Renal pelvis (tissue), 4 donors: ENCODE results near the gene FBLN5. TPM values are rescaled to one million over a fixed set of nuclear protein-coding genes. Genes with fewer than 3 reads are reported as not detected.

Experiments
- DNase-seq: peaks from one replicate; pipeline ENCODE4 v3.0.0-alpha.2; 2013
- polyA plus RNA-seq, 3 donors: library from polyadenylated mRNA; unstranded; fragments of 120-200 nt; gene quantifications; one replicate each; pipeline ENCODE4 v1.2.1, GENCODE V29; 2013; ENCODE audit not compliant: insufficient read length in 3 of 3

The FBLN5 gene
- polyA plus RNA-seq, 3 donors: 141 to 166 (median 165) TPM

DNA sequence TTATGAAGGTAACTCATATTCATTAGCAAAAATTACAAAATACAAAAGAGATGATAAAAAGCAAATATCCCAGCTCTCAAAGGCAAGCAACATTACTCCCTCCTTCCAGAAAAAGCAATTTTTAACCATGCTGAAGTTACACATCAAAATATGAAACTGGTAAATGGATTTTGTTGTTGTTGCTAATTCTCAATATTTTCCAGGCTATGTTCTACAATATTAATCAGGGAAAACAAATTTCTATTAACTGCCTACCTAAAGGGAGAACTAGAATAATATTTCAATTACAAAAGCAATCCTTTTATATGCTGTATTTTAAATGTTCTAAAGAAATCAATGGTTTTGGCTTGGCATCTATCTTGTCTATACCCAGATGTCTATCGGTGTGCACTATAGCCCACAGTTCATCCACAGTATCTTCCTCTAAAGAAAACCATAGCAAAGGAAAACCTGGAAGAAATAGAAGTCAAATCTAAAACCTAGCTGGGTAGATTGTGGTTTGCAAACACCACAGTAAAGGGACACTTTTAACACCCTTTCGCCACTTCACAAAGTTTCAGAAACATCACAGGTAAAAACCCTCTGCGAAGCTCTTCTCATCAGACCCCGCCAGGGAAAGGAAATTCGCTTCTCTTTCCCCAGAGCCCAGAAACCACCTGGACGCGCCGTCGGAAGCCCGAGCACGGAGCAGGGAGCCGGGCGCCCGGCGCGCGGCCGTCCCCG lies 112.1 kb downstream of the FBLN5 start:
- no peak for DNase-seq

- DNase-seq: no peak
Observed at GRCh38 chr14:91834571-91834970, 112.9 kb downstream of the FBLN5 start.

DNA sequence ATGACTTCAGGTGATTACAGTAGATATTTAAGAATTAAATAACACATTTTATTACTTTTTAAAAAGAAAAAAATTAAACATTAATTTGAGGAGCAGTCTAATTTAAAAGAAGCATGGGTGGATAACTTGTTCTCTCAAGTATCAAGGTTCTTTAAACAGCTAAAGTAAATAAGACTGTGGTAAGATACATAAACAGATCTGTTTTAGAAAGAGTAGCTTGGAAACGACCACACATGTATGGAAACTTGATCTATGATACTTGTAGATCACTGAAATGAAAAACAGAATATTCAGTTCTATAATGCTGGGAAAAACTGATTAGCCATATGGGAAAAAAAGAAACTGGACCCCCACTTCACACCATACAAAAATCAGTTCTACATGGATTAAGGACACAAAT lies 116.2 kb downstream of the FBLN5 start:
- DNase-seq: no peak

GRCh38 chr14:91830777-91831176 lies 116.7 kb downstream of the FBLN5 start:
- no peak for DNase-seq

- DNase-seq: no peak
Observed at GRCh38 chr14:91829511-91829910, 118.0 kb downstream of the FBLN5 start.

- DNase-seq: no peak
Observed at GRCh38 chr14:91827746-91828145, 119.7 kb downstream of the FBLN5 start.

Other genes starting within 250 kb of the FBLN5 start
- gene CATSPERB, start 215.6 kb downstream of the FBLN5 start, polyA plus RNA-seq: 1 to 10 TPM in 1 of 3 donors, under 1 TPM in 2; 0.60 to 1.5 (median 0.78) TPM
- 10 to 100 TPM in 2 of 3 donors, 1 to 10 TPM in 1; 9.6 to 13.7 (median 11.4) TPM for gene TC2N, start 80.2 kb downstream of the FBLN5 start, polyA plus RNA-seq
- gene TRIP11, start 92.4 kb upstream of the FBLN5 start, polyA plus RNA-seq: 10 to 100 TPM; 34.8 to 42.4 (median 38.5) TPM
- gene ATXN3, start 158.9 kb upstream of the FBLN5 start, polyA plus RNA-seq: 10 to 100 TPM; 22.1 to 37.7 (median 36.9) TPM
- gene NDUFB1, start 174.0 kb upstream of the FBLN5 start, polyA plus RNA-seq: 100 to 1,000 TPM; 173 to 182 (median 178) TPM
- gene CPSF2, start 174.3 kb upstream of the FBLN5 start, polyA plus RNA-seq: 10 to 100 TPM; 56.2 to 59.1 (median 57.6) TPM